Heart left ventricle (tissue), 13 donors: ENCODE measurements around the gene DDX10.

Source experiments
- POLR2A ChIP-seq, 2 donors: fragments of 450-650 bp; IDR thresholded peaks; one replicate each; pipeline ENCODE4 v1.6.1; 2017; ENCODE audit warnings: antibody characterized with exemption in 2 of 2, mild to moderate bottlenecking in 2 of 2, moderate library complexity in 2 of 2
- TF ChIP-seq, protein P1 (sequence below), 12 donors: fragments of 200-600 bp; sonication (generic) in 4 of 12; IDR thresholded peaks; one replicate each; pipeline versions ENCODE4 v1.5.0 to v1.8.0; 2018 to 2022; ENCODE audit warnings: antibody characterized with exemption in 12 of 12, mild to moderate bottlenecking in 5 of 12
- donor health status: ischemic (EF 13 %, LVEDD 7.1; RV severe dilation, severe dysfunction).
- donor health status: DM: no; HTN: yes; CAD: no.
- donor health status: DM: no; HTN: no; CAD: no.
- donor health status: ischemic (EF 25% LVEDD 6.9; RV normal size, moderate dysfunction).
- donor health status: ischemic (EF 25% LVEDD 5.7; RV mildly dilated, moderate dysfunction).
- donor health status: ischemic (EF 35%, LVEDD 5.7; RV mildly dilated, moderate dysfunction).
- donor health status: nonischemic (EF 11% LVEDD 7.7; RV severe dilation, severe dysfunction).
- donor health status: DM: yes; HTN: yes; CAD: no.
- donor health status: PGD.
- donor health status: ischemic (EF 29% LVEDD 5.4; RV normal size, mild dysfunction).
- donor health status: nonischemic (EF 23%, LVEDD 6.1; RV moderate dilation, normal function).

DNA sequence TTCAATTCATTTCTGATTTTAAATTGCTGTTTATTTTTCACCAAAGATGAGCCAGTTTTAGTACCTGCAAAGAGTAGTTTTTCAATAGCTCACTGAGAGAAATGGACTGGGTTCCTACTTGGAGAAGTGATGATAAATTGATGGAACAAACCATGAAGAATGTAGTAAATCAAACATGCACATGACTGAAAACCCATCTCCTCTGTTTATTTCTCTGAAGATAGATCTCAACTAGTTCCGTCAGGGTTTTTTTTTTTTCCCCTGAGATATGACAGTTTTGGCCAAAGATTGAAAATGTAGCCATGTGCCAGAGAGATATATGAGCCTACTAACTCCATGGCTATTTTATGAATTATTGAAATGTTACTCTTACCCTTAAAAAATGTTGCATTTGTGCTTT, 239.6 kb downstream of the DDX10 start:
- TF ChIP-seq, protein P1, sequence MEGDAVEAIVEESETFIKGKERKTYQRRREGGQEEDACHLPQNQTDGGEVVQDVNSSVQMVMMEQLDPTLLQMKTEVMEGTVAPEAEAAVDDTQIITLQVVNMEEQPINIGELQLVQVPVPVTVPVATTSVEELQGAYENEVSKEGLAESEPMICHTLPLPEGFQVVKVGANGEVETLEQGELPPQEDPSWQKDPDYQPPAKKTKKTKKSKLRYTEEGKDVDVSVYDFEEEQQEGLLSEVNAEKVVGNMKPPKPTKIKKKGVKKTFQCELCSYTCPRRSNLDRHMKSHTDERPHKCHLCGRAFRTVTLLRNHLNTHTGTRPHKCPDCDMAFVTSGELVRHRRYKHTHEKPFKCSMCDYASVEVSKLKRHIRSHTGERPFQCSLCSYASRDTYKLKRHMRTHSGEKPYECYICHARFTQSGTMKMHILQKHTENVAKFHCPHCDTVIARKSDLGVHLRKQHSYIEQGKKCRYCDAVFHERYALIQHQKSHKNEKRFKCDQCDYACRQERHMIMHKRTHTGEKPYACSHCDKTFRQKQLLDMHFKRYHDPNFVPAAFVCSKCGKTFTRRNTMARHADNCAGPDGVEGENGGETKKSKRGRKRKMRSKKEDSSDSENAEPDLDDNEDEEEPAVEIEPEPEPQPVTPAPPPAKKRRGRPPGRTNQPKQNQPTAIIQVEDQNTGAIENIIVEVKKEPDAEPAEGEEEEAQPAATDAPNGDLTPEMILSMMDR (IDR thresholded peaks at IDR 0.05): no peak
- TF ChIP-seq POLR2A (IDR thresholded peaks at IDR 0.05): no peak
